GM12878 (cell line): ENCODE measurements around the gene BRSK2. TPM values are rescaled to one million over a fixed set of nuclear protein-coding genes. Genes with fewer than 3 reads are reported as not detected.

Experiments
- ATAC-seq: fragments of 200-7000 bp; cut with Tn5 transposase; 3 replicates; pipeline ENCODE4 v1.9.1; 2020; ENCODE audit warnings: mild to moderate bottlenecking, moderate library complexity
- BruUV-seq: library from RNA; stranded (reverse); fragments of 400-500 nt; replicated peaks from 2 replicates; lab custom pipeline; 2021; lab: Mats Ljungman, UMichigan
- CTCF ChIA-PET: fragments of 300-600 bp; sonication (Branson Sonifier 250); formaldehyde crosslinking; extraction: SDS; loops from one replicate; lab custom pipeline; 2021; ENCODE audit warnings: inconsistent platforms; lab: Yijun Ruan, JAX
- POLR2A ChIA-PET: fragments of 350-600 bp; formaldehyde crosslinking; extraction: SDS; loops from one replicate; lab custom pipeline; 2021; ENCODE audit warnings: inconsistent platforms; lab: Charles Lee
- RAD21 ChIA-PET: fragments of 300-600 bp; sonication (Branson Sonifier 250); formaldehyde crosslinking; loops from one replicate; lab custom pipeline; 2023; ENCODE audit warnings: antibody characterized with exemption; ENCODE audit not compliant: unreplicated experiment; lab: Charles Lee
- SMC1A ChIA-PET: fragments of 300-600 bp; sonication (Branson Sonifier 250); formaldehyde crosslinking; loops from one replicate; lab custom pipeline; 2023; ENCODE audit not compliant: unreplicated experiment, uncharacterized antibody; lab: Charles Lee
- DNase-seq: peaks from one replicate; pipeline ENCODE4 v3.0.0-alpha.2; 2011; ENCODE audit warnings: low read depth, low spot score
- FAIRE-seq: peaks from 3 replicates; lab custom pipeline; 2011; peaks lifted over from hg19 to GRCh38; lab: Jason Lieb, UNC
- H2AFZ ChIP-seq: 2 replicates; pipeline ENCODE4 v1.6.0; 2011; ENCODE audit warnings: low read depth, low read length, control low read depth; ENCODE audit not compliant: control insufficient read depth
- H3K27ac ChIP-seq: 2 replicates; pipeline ENCODE4 v1.5.1; 2011; ENCODE audit warnings: control low read depth; ENCODE audit not compliant: control insufficient read depth, insufficient read depth
- H3K27me3 ChIP-seq, 2 experiments: replicated peaks in 1 of 2; 2 replicates each; pipeline versions ENCODE4 v1.6.0 to v1.6.1; 2011; ENCODE audit warnings: low read length in 1 of 2; ENCODE audit not compliant: control insufficient read depth in 2 of 2, insufficient read depth in 2 of 2
- H3K36me3 ChIP-seq, 2 experiments: 2 replicates each; pipeline ENCODE4 v1.5.1; 2011; ENCODE audit warnings: low read length in 1 of 2; ENCODE audit not compliant: control insufficient read depth in 2 of 2, insufficient read depth in 2 of 2
- H3K4me1 ChIP-seq: 2 replicates; pipeline ENCODE4 v1.6.1; 2011; ENCODE audit warnings: mild to moderate bottlenecking, low read length, moderate library complexity, mixed read lengths; ENCODE audit not compliant: control insufficient read depth, insufficient read depth
- H3K4me2 ChIP-seq: 2 replicates; pipeline ENCODE4 v1.6.0; 2011; ENCODE audit warnings: control low read depth; ENCODE audit not compliant: control insufficient read depth, insufficient read depth
- H3K4me3 ChIP-seq: fragments of 200-600 bp; sonication (generic); 2 replicates; pipeline ENCODE4 v1.5.1; 2016
- H3K79me2 ChIP-seq: 2 replicates; pipeline ENCODE4 v1.6.0; 2011; ENCODE audit warnings: low read length; ENCODE audit not compliant: control insufficient read depth, insufficient read depth
- H3K9ac ChIP-seq: 2 replicates; pipeline ENCODE4 v1.8.0; 2011; ENCODE audit warnings: low read length, control low read depth, mixed read lengths; ENCODE audit not compliant: control insufficient read depth, insufficient read depth
- H3K9me3 ChIP-seq: replicated peaks from 3 replicates; pipeline ENCODE4 v1.5.1; 2011; ENCODE audit warnings: mild to moderate bottlenecking, low read length; ENCODE audit not compliant: control insufficient read depth, insufficient read depth
- H4K20me1 ChIP-seq: 2 replicates; pipeline ENCODE4 v1.6.0; 2011; ENCODE audit not compliant: control insufficient read depth, insufficient read depth
- E2F4 ChIP-seq: IDR thresholded peaks from 2 replicates; pipeline ENCODE4 v1.6.1; 2012; ENCODE audit warnings: low read depth, low read length, improper control_type of control experiment
- E2F8 ChIP-seq: fragments of 450-650 bp; IDR thresholded peaks from 2 replicates; pipeline ENCODE4 v1.6.1; 2018; ENCODE audit warnings: mild to moderate bottlenecking, low read depth, moderate library complexity; ENCODE audit not compliant: partially characterized antibody
- EZH2 ChIP-seq: IDR thresholded peaks from 2 replicates; pipeline ENCODE4 v1.6.1; 2012; ENCODE audit warnings: low read depth, mild to moderate bottlenecking, control low read depth, inconsistent platforms, low read length, borderline replicate concordance; ENCODE audit not compliant: control insufficient read depth
- MYC ChIP-seq: IDR thresholded peaks from 2 replicates; pipeline ENCODE4 v1.6.1; 2011; ENCODE audit warnings: mild to moderate bottlenecking, low read length, moderate library complexity, inconsistent platforms; ENCODE audit not compliant: insufficient read depth, insufficient replicate concordance, insufficient read length, severe bottlenecking
- PAX5 ChIP-seq: IDR thresholded peaks from 2 replicates; pipeline ENCODE4 v1.6.1; 2011; ENCODE audit warnings: low read depth, low read length, borderline replicate concordance
- POLR2AphosphoS2 ChIP-seq: IDR thresholded peaks from 2 replicates; pipeline ENCODE4 v1.6.1; 2011; ENCODE audit warnings: low read depth, mild to moderate bottlenecking, low read length, improper control_type of control experiment, moderate library complexity
- POLR2AphosphoS5 ChIP-seq: IDR thresholded peaks from 2 replicates; pipeline ENCODE4 v1.6.1; 2011; ENCODE audit warnings: mild to moderate bottlenecking, low read length, inconsistent platforms
- SMAD1 ChIP-seq: fragments of 450-650 bp; IDR thresholded peaks from 2 replicates; pipeline ENCODE4 v1.6.1; 2018; ENCODE audit warnings: mild to moderate bottlenecking, low read depth; ENCODE audit not compliant: partially characterized antibody
- STAT1 ChIP-seq: fragments of 450-650 bp; conservative IDR thresholded peaks from 2 replicates; pipeline ENCODE4 v1.6.1; 2014; ENCODE audit warnings: antibody characterized with exemption, mild to moderate bottlenecking
- USF2 ChIP-seq: IDR thresholded peaks from 2 replicates; pipeline ENCODE4 v1.6.1; 2011; ENCODE audit warnings: low read depth, low read length, improper control_type of control experiment, borderline replicate concordance
- ZBTB33 ChIP-seq: fragments of 450-650 bp; IDR thresholded peaks from 2 replicates; pipeline ENCODE4 v1.6.1; 2017; ENCODE audit warnings: mild to moderate bottlenecking
- ZNF592 ChIP-seq: fragments of 450-650 bp; IDR thresholded peaks from 2 replicates; pipeline ENCODE4 v1.6.1; 2017; ENCODE audit warnings: mild to moderate bottlenecking, moderate library complexity
- WGBS: methylation state at CpG from one replicate; pipeline ENCODE4 v1.1.6; 2016; ENCODE audit warnings: low lambda C conversion rate; ENCODE audit not compliant: insufficient replicate concordance, insufficient coverage; ENCODE audit errors: missing lambda C conversion rate; 5-methylcytosine and 5-hydroxymethylcytosine counted together
- in situ Hi-C: fragments of 300-500 bp; cut with MboI; formaldehyde crosslinking; loops from 9 replicates; pipeline ENCODE4 v1.14.3; 2018; ENCODE audit warnings: mixed read lengths
- intact Hi-C: fragments of 100-400 bp; cut with micrococcal nuclease; formaldehyde crosslinking; loops from one replicate; pipeline ENCODE4 v1.14.2; 2022; ENCODE audit not compliant: unreplicated experiment
- polyA plus RNA-seq, 11 experiments: library from polyadenylated mRNA; depleted of rRNA in 4 of 11; unstranded in 6 of 11; stranded (reverse) in 5 of 11; fragments of >200 nt; fragmentation: Nextera tagmentation in 4 of 11; fragmentation: Illumina TruSeq in 1 of 11; extraction: Ambion mirVana in 4 of 11; extraction: Trizol in 1 of 11; gene quantifications; 1 replicate in 1 of 11; 2 replicates in 10 of 11; pipeline versions ENCODE4 v1.2.1 to v1.2.3, GENCODE V29; 2011 to 2016; ENCODE audit warnings: inconsistent platforms in 2 of 11, missing spikeins in 2 of 11, low read depth in 1 of 11
- total RNA-seq, 4 experiments: library from RNA; depleted of rRNA in 3 of 4; stranded (reverse); fragments of >200 nt in 3 of 4; fragmentation: Illumina TruSeq in 1 of 4; extraction: Trizol in 1 of 4; gene quantifications; 2 replicates each; pipeline versions ENCODE4 v1.2.1 to v1.2.3, GENCODE V29; 2013 to 2021

Gene BRSK2
- total and polyA plus RNA-seq, 10 of the 15 experiments (the other 5 are each of a cell fraction or from before 2014, with no cell fraction given): 0.13 TPM; not detected in 9

- in situ Hi-C loops: no loop called here
- TF ChIP-seq ZBTB33 (no peak), E2F8 (no peak), USF2 (no peak), SMAD1 (no peak), POLR2AphosphoS5 (no peak), E2F4 (no peak), PAX5 (no peak), EZH2 (no peak), POLR2AphosphoS2 (no peak), ZNF592 (no peak), STAT1 (no peak), MYC (no peak)
Observed at GRCh38 chr11:1452744-1453143, 63.0 kb downstream of the BRSK2 start.

More at GRCh38 chr11:1452744-1453143, 63.0 kb downstream of the BRSK2 start:
- Histone ChIP-seq H3K4me2 (no peak overlapping the region), H2AFZ (no peak overlapping the region), H3K9me3 (no peaks in the 10 kb centered on the region), H3K36me3 (no peaks in the 10 kb centered on the region), H3K4me3 (no peak overlapping the region), H3K27me3 (no peaks in the 10 kb centered on the region), H3K27ac (no peak overlapping the region), H4K20me1 (no peaks in the 10 kb centered on the region), H3K79me2 (no peaks in the 10 kb centered on the region), H3K4me1 (no peaks in the 10 kb centered on the region), H3K9ac (no peak overlapping the region)
- DNase-seq (no peak), ATAC-seq (no peak), FAIRE-seq (no peak)
- intact Hi-C loops: loop anchor here (2.0 kb wide), 2 partner anchors 62 to 122 kb away; no protein-coding TSS in a partner anchor
- CTCF ChIA-PET: interaction anchor here (1.2 to 3.1 kb wide), 2 partner anchors 40 to 122 kb away, joined by 3 to 20 read pairs; no protein-coding TSS in a partner anchor
- POLR2A ChIA-PET: no interaction called here
- SMC1A ChIA-PET: interaction anchor here (0.7 kb wide), 1 partner anchor 14 kb away, joined by 3 read pairs; no protein-coding TSS in a partner anchor
- RAD21 ChIA-PET: interaction anchor here (1.4 kb wide), 1 partner anchor 122 kb away, joined by 3 read pairs; no protein-coding TSS in a partner anchor
- BruUV-seq: no TSS peak
- WGBS: 29% methylated on average over 13 of the region's 13 CpGs
